Activated CD8-positive, alpha-beta memory T cell treated with anti-CD3 and anti-CD28 coated beads, Interleukin-2, amount 50 U/mL, for 1 hour (primary cell): ENCODE results near the gene MTHFD1L.
"Not testable (repeated sequence)": the region's sequence is repeated elsewhere in the genome, so short reads cannot be mapped to it uniquely, and the experiment has no call there.

Experiments
- DNase-seq: peaks from one replicate; pipeline ENCODE4 v3.0.0-alpha.2; 2020; ENCODE audit errors: extremely low read depth

Gene MTHFD1L

DNA sequence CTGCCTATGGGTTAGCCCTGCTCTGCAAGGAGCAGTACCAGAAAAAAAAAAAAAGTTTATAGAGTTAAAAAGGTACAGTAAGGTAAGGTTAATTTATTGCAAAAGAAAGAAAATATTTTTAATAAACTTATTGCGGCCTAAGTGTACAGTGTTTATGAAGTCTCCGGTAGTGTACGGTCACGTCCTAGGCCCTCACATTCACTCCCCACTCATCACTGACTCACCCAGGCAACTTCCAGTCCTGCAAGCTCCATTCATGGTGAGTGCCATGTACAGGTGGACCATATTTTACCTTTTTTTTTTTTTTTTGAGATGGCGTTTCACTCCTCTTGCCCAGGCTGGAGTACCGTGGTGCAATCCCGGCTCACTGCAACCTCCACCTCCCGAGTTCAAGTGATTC lies 258.1 kb downstream of the MTHFD1L start:
- DNase-seq, result not testable (repeated sequence)

DNA sequence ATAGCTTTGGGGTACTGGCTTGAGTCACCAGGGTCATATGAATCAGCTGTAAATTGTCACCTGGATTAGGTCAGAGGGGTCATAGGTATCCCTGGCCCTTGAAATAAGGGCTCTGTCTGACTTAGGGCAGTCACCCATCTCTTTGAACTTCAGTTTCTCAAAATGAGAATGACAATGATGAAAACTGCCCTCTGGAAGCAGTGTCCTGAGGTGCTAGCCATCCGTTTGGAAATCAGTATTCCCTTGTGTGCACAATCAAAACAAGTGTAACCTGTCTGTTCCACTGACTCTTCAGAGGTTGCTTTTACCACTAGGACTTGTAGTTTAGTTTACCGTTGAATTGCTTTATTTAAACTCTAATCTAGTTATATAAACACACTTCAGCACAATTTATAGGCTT lies 259.7 kb downstream of the MTHFD1L start:
- DNase-seq, result not testable (repeated sequence)

GRCh38 chr6:151125651-151126416 lies 260.3 kb downstream of the MTHFD1L start:
- DNase-seq, result not testable (repeated sequence)

DNA sequence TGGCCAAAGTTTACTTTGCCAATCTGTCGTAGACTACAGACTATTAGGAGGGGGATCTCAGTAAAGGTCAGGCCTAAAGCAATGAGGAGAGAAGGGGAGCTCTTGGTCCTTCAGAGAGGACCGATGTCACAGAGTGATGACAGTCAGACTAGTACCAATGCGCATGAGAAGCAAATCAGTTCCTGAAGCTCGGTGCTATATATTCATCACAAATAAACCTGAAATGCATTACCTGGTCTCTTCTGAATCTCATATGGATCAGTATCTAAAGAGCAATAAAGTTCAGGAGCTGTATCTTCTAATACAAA lies 260.9 kb downstream of the MTHFD1L start:
- DNase-seq, result not testable (repeated sequence)

GRCh38 chr6:151127133-151127798 lies 261.8 kb downstream of the MTHFD1L start:
- not testable (repeated sequence) for DNase-seq

DNA sequence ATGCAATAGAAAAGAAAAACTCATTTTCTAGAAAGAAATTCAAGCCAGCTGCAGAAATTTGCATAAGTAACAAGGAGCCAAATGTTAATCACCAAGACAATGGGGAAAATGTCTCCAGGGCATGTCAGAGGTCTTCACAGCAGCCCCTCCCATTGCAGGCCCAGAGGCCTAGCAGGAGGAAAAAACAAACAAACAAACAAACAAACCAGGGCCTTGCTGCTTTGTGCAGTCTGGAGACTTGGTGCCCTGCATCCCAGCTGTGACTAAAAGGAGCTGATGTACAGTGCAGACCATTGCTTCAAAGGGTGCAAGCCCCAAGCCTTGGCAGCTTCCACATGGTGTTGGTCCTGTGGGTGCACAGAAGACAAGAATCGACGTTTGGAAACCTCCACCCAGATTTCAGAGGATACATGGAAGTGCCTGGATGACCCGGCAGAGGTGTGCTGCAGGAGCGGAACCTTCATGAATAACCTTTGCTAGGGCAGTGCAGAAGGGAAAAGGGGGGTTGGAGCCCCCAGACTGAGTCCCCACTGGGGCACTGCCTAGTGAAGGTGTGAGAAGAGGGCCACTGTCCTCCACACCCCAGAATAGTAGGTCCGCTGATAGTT lies 263.4 kb downstream of the MTHFD1L start:
- no peak for DNase-seq

- no peak for DNase-seq
Observed at GRCh38 chr6:151130329-151130728, 264.8 kb downstream of the MTHFD1L start.

- DNase-seq, result no peak
Observed at GRCh38 chr6:151131324-151132007, 266.0 kb downstream of the MTHFD1L start.

GRCh38 chr6:151136141-151136755 lies 270.7 kb downstream of the MTHFD1L start:
- no peak for DNase-seq

DNA sequence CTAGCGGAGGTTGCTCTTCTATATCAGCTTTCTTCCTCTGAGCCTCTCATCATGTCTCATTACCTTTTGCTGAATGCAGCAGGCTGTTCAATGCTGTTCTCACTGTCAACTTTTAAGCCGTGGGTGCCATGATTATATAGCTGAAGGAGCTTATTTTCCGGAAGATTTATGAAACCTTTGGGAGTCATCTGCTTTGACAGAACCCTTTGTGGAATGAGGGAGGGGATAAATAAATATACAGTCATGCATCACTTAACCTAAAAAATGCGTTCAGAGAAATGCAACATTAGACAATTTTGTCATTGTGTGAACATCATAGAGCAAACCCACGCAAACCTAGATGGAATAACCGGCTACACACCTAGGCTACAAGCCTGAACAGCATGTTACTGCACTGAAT lies 272.0 kb downstream of the MTHFD1L start:
- no peak for DNase-seq

- no peak for DNase-seq
Observed at GRCh38 chr6:151139524-151139923, 274.0 kb downstream of the MTHFD1L start.

- DNase-seq, result no peak
Observed at GRCh38 chr6:151140767-151141166, 275.3 kb downstream of the MTHFD1L start.

DNA sequence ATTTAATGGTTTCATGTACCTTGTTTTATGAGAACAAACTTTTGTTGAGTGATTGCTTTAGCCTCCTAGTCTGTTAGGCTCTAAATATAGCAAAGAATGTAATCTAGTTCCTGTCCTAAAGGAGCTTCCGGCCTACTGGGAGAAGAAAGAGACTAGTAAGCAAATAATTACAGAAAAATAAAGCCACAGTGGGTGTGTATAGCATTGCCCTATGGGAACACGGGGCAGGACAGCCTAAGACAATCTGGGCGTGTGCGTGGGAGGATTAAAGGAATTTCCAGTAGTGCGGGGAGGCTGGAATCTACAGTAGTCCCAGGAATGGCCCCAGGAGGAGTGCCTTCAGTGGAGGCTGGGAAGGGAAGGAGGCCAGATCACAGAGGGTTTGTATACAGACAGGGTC lies 276.2 kb downstream of the MTHFD1L start:
- DNase-seq, result no peak

DNA sequence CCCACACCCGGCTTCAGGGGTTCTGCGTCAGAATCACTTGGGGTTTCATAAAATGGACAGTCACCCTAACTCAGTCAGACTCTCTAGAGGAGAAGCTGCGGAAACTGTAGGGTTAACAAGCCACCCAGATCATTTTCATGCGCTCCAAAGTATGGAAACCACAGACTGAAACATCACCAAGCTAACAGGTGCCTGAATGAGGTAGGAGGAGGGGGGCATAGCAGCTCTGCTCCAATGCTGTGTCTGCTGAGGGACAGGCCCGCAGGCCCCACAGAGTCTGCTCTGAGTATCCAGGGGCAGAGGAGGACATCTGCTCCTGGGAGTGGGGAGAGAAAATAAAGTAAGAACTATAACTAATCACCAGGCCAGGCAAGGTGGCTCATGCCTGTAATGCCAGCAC lies 277.2 kb downstream of the MTHFD1L start:
- DNase-seq, result no peak

DNA sequence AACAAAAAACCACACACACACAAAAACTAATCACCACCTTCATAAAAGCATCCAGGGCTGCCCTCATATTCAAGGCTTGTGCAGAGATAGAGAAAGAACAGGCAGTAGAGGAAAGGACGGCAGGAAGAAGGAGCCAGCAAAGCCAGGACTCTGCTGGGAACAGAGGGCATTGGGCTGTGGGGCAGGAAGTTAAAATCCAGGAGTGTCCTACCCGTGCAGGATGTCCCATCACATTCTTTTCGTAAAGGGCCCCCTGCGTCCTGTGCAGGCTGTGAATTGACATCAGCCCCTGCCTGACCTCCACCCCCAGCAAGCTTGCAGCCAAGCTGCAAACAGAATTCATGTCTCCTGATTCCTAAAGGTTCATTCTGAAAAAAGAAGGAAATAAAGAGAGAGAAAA lies 277.8 kb downstream of the MTHFD1L start:
- no peak for DNase-seq

- no peak for DNase-seq
Observed at GRCh38 chr6:151143806-151144205, 278.3 kb downstream of the MTHFD1L start.

GRCh38 chr6:151147118-151147832 lies 281.8 kb downstream of the MTHFD1L start:
- DNase-seq, result no peak

DNA sequence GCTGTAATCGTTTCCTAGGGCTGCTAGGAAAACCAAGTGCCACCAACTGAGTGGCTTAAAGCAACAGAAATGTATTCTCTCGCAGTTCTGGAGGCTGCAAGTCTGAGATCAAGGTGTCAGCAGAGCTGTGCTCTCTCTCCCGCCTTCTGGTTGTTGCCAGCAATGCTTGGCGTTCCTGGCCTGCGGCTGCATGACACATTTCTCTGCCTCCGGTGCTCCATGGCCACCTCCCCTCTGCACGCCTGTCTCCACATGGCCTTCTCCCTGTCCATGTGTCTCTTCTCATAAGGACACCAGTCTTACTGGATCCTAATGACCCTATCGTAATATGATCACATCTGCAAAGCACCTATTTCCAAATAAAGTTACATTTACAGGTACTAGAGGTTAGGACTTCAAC lies 282.6 kb downstream of the MTHFD1L start:
- no peak for DNase-seq

DNA sequence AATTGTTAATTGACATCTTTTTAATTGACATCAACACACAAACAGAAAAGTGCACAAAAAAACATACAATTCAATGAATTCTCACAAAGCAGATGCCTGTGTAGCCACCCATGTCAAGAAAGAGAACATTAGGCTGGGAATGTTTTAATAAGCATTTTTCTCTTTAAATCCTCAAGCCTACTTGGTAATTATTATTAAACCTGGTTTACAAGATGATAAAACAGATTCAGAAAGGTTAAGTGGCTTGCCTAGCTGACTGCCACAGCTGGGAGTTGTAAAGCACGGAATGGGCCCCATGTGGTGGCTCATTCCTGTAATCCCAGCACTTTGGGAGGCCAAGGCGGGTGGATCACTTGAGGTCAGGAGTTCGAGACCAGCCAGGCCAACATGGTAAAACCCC lies 284.3 kb downstream of the MTHFD1L start:
- DNase-seq, result no peak
